Measurements from ENCODE around the gene PC.

The PC gene

GRCh38 chr11:66870616-66871520 lies 87.3 kb downstream of the PC start:
- no peaks in the 10 kb centered on the region for H3K9me3 ChIP-seq (ENCODE audit: severe bottlenecking)
- no peak overlapping the region for H3K4me3 ChIP-seq (ENCODE audit: severe bottlenecking)
- H3K27ac ChIP-seq (ENCODE audit: poor library complexity, severe bottlenecking) = no peak overlapping the region
- no peaks in the 10 kb centered on the region for H3K4me1 ChIP-seq (ENCODE audit: insufficient read depth, poor library complexity, severe bottlenecking)
- ATAC-seq (ENCODE audit: low read depth) (no peak), DNase-seq (ENCODE audit: low spot score) (peak; percentile 65)
- H3K27me3 ChIP-seq (ENCODE audit: insufficient read depth, poor library complexity, severe bottlenecking) = no peaks in the 10 kb centered on the region
- H3K36me3 ChIP-seq (ENCODE audit: low read depth) = peaks cover 4% of the 10 kb centered on the region; the same call in 1 of the 2 replicates
- TF ChIP-seq, protein P1, sequence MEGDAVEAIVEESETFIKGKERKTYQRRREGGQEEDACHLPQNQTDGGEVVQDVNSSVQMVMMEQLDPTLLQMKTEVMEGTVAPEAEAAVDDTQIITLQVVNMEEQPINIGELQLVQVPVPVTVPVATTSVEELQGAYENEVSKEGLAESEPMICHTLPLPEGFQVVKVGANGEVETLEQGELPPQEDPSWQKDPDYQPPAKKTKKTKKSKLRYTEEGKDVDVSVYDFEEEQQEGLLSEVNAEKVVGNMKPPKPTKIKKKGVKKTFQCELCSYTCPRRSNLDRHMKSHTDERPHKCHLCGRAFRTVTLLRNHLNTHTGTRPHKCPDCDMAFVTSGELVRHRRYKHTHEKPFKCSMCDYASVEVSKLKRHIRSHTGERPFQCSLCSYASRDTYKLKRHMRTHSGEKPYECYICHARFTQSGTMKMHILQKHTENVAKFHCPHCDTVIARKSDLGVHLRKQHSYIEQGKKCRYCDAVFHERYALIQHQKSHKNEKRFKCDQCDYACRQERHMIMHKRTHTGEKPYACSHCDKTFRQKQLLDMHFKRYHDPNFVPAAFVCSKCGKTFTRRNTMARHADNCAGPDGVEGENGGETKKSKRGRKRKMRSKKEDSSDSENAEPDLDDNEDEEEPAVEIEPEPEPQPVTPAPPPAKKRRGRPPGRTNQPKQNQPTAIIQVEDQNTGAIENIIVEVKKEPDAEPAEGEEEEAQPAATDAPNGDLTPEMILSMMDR (IDR thresholded peaks at IDR 0.05; ENCODE audit: poor library complexity, severe bottlenecking) = no peak

- DNase-seq (ENCODE audit: low spot score) (peak; percentile 59), ATAC-seq (ENCODE audit: low read depth) (no peak)
- peaks cover 4% of the 10 kb centered on the region; the same call in 1 of the 2 replicates for H3K36me3 ChIP-seq (ENCODE audit: low read depth)
- H3K4me1 ChIP-seq (ENCODE audit: insufficient read depth, poor library complexity, severe bottlenecking) = no peaks in the 10 kb centered on the region
- TF ChIP-seq, protein P1 (IDR thresholded peaks at IDR 0.05; ENCODE audit: poor library complexity, severe bottlenecking) = no peak
- no peak overlapping the region for H3K4me3 ChIP-seq (ENCODE audit: severe bottlenecking)
- no peaks in the 10 kb centered on the region for H3K27me3 ChIP-seq (ENCODE audit: insufficient read depth, poor library complexity, severe bottlenecking)
- H3K9me3 ChIP-seq (ENCODE audit: severe bottlenecking) = no peaks in the 10 kb centered on the region
- no peak overlapping the region for H3K27ac ChIP-seq (ENCODE audit: poor library complexity, severe bottlenecking)
Measured at GRCh38 chr11:66870131-66870530, 88.1 kb downstream of the PC start.

DNA sequence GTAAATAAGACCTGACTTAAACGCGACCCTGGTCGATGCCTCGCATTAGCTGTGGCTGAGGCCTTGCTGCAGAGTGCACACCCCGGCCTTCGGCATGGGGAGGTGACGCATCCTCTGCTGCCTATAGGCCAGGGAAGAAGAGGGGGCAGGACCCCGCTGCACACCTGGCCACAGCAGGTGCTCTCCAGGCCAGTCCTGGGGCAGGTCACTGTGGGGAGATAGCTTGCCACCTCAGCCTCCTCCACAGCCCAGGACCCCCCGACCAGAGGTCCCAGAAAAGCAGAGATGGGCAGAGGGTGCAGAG lies 88.7 kb downstream of the PC start:
- peaks cover 4% of the 10 kb centered on the region; the same call in 1 of the 2 replicates for H3K36me3 ChIP-seq (ENCODE audit: low read depth)
- ATAC-seq (ENCODE audit: low read depth) (no peak), DNase-seq (ENCODE audit: low spot score) (no peak)
- H3K4me3 ChIP-seq (ENCODE audit: severe bottlenecking) = no peak overlapping the region
- no peak overlapping the region for H3K27ac ChIP-seq (ENCODE audit: poor library complexity, severe bottlenecking)
- no peaks in the 10 kb centered on the region for H3K4me1 ChIP-seq (ENCODE audit: insufficient read depth, poor library complexity, severe bottlenecking)
- TF ChIP-seq, protein P1 (IDR thresholded peaks at IDR 0.05; ENCODE audit: poor library complexity, severe bottlenecking) = no peak
- H3K27me3 ChIP-seq (ENCODE audit: insufficient read depth, poor library complexity, severe bottlenecking) = no peaks in the 10 kb centered on the region
- no peaks in the 10 kb centered on the region for H3K9me3 ChIP-seq (ENCODE audit: severe bottlenecking)

DNA sequence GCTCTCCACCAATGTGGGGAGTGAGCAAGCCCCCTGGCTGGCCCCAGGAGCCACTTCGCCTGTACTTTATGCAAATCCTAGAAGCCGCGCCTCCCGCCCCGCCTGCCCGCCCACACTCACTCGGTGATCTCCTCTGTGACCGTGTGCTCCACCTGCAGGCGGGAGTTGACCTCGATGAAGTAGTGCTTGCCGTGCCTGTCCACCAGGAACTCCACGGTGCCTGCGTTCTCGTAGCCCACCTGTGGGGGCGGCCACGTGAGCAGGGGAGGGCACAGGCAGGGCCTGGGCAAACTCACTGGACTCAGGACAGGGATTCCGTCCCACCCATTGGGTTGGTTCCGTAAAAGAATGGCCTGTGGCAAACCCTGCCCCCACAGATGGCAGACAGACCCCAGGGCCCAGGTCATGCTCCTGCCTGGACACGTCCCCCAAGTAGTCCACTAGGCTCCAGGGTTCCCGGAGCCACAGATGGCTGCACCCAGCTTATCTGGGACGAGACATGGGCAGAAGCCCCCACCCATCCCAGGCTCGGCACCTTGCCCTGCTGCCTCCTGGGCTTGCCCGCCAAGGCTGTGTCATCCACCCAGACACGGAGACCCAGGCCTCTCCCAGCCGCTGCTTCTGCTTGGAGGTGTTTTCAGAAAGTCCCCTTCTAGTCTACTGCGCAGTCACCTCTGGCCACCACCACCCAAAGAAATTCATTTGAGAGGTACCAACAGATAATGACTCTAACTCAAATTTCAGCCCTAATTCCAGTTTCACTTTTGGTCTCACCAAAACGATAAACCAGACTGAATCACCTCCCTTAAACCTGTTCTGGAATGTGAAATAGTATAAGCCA lies 89.2 kb downstream of the PC start:
- Histone ChIP-seq H3K36me3 (ENCODE audit: low read depth) (peaks cover 4% of the 10 kb centered on the region; the same call in 1 of the 2 replicates), H3K4me3 (ENCODE audit: severe bottlenecking) (no peak overlapping the region), H3K4me1 (ENCODE audit: insufficient read depth, poor library complexity, severe bottlenecking) (no peaks in the 10 kb centered on the region), H3K9me3 (ENCODE audit: severe bottlenecking) (no peaks in the 10 kb centered on the region), H3K27ac (ENCODE audit: poor library complexity, severe bottlenecking) (no peak overlapping the region), H3K27me3 (ENCODE audit: insufficient read depth, poor library complexity, severe bottlenecking) (no peaks in the 10 kb centered on the region)
- peak; percentile 79 for DNase-seq (ENCODE audit: low spot score)
- ATAC-seq (ENCODE audit: low read depth) = peak; percentile 75
- TF ChIP-seq, protein P1 (IDR thresholded peaks at IDR 0.05; ENCODE audit: poor library complexity, severe bottlenecking) = peak; percentile 40
